Measurements from ENCODE around the gene ATP6V0E2.

The ATP6V0E2 gene

DNA sequence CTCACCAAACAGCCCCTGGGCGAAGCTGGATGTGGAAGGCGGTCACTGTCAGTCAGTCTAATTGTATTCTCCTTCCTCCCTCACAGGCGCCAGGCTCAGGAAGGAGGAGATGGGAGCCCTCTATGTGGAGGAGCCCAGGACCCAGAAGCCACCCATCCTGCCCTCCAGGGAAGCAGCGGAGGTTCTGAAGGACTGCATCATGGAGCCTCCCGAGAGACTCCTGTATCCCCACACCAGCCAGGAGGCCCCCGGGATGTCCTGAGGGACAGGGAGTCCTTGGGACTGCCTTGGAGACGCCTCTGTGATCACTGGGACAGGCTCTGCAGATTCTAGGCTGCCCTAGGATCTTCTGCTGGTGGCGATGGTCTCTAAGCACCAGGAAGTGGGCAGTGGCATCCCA, 9.7 kb upstream of the ATP6V0E2 start:
- no peak for DNase-seq

DNA sequence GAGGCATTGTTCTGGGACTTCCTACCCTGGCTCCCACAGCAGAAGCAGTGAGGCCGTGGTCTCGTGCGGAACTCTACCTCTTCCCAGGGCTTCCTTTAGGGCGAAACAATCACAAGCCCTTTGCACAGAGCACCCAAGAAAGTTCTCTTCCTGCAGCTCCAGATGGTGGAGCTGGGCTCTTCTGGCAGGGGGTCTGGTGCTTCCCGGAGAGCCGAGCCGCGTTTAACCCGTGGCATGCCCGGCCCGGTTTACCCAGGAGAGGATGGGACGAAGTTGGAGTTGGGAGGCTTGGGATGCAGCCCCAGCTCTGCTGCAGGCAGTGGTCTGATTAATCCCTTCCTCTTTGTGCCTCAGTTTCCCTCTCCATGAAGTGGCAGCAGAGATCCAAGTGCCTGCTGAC, 9.0 kb upstream of the ATP6V0E2 start:
- no peak for DNase-seq

DNA sequence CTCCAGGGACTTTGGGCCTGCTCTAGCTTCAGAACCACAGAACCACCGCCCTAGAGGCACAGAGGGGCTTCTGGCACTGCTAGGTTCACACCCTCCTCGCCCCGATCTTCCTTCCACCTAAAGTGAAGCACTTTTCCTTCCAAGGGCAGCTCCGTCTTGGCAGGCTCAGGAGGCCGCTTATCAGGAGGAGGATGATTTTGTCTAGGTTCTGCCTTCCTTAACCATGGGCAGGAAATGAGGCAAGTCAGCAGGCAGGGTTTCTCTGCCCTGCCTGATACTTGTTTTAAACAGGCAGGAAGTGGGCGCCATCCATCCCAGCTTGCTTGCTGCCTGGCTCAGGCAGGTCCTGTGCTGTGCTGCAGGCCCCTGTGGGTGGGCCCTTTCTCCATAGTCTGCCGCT, 8.3 kb upstream of the ATP6V0E2 start:
- DNase-seq, result peak; percentile 82

DNA sequence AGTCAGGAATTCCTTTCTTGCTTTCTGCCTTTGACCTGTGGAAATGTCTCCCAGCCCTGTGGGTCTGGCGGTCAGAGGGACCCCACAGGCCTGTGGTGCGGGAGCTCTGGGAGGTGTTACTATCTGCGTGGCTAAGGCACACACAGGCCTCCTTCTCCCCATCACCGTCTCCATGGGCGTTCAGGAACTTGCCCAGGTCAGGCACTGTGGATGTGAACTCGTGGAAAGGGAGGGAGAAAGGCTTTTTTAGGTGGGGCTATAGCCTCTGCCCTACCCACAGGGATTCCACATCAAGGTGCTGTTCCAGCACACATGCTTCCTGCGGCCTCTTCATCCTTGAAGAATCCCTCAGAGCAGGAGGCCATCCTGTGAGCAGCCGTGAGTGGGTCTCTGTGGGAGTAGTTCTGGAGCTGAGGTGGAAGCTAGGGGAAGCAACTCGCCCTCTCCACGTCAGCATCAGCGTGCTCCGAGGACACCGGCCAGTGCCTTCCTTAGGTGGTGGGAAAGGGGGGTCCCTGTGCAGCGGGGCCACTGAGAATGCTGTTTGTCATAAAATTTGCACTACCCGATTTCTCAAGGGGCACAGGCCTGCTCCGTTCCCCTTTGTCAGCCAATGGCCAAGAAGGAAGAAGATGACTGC, 7.5 kb upstream of the ATP6V0E2 start:
- DNase-seq, result no peak

DNA sequence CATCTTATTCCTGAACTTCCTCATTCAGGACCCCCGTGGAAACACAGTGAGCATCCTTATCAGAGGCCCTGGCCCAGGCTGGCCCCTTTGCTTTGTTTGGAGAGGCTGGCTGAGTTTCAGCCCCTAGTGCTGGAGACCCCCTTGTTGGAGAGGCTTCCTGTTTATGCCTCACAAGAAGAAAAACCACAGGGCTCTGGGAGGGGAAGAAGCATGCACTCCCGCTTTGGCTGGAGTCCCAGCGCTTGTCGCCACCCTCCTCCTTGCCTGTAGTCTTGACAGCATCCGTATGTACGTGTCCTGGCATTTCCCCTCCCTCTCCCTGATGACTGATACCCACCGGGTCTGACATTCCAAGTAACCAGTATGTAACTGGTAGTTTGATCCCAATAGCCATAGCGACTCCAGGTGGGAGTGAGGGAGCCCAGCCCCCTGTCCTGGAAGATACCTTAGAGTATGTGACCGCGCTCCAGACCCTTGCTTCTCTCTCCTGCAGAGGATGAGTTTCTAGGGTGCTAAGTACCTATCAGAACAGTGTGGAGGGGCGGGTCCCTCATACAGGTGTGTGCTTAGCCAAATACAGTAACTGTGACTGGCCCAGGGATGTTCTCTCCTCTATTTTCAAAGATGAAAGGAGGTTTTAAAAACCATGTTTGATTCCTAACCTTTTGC, 6.9 kb upstream of the ATP6V0E2 start:
- no peak for DNase-seq

DNA sequence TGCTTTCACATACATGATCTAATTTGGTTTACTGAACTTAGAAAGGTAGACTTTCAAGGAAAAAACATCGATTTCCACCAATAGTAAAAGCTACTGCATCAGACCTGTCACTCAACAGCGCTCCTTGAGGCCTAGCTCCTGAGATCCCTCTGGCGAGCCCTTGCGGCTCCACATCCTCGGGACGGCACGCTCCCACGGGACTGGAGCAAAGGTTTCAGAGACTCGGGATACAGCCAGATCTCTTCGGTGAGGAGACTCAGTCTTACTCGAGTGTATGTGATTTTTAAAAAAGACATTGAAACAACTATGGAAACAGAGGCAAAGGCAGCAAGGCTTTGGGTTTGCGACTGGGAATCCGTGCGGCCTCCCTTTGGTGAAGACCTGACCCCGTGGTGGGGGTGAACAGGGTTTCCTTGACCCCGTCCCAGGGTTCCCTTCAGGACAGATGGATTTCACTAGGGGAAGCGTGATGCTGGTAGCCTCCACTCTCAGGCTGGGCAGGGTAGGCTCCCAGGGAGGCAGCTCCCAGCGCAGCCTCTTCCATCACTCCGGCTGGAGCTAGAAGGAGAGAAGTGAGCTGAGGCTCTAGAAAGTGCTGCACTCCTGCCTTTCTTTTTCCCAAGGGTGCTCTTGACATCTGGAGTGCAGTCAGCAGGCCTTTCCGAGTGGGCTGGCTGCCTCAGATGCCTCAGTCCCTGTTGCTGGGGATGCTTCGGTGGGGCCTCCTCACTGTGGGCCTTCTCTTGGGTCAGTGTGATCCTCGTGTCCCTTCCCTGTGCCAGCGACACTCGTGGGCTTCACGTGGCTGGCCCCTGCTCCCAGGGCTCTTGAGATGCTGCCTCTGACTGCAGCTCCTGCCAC, 5.8 kb upstream of the ATP6V0E2 start:
- DNase-seq, result no peak

DNA sequence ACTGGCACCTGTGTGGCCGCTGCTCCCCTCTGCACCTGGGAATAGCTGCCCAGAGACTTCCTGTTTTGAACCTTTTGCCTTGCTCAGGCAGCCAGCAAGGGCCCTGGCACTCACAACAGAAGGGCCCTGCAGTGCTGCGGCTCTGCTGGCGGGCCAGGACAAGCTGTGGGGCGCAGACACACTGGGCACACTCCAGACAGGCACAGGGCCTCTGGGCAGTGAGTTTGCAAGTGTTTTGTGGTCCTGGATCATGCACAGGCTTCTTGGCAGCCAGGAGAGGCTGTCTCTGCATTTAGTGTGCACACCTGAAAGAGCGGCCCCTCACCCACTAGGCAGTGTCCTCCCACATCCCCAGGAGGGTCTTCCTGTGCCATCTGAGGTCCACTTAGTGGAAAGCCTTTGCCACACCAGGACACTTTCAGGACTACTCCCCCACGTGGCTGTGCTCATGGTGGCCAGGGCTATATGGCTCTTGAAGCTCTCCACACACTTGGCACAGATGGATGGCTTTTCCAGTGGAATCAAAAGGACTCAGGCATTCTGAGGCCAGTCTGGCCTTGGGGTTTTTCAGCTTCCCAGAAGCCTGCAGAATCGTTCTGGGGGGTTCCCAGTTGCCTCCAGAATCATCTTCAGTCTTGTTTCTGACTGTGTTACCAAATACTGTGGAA, 5.0 kb upstream of the ATP6V0E2 start:
- no peak for DNase-seq

DNA sequence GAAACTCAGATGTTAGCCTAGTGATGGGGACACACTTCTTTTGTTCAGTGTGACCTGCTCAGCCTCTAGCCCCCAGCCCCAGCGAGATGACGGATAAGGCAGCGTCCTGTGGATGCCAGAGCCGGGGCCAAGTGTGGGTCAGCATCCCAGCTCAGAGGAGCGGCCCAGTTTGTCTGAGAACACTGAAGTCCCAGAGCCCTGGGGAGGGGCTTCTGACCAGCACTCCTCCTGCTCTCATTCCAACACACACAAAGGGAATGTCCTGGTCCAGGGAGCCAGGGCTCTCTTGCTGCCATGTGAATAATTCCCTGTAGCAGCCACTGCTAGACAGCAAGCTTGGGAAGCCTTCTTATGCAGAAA, 4.5 kb upstream of the ATP6V0E2 start:
- DNase-seq, result no peak

DNA sequence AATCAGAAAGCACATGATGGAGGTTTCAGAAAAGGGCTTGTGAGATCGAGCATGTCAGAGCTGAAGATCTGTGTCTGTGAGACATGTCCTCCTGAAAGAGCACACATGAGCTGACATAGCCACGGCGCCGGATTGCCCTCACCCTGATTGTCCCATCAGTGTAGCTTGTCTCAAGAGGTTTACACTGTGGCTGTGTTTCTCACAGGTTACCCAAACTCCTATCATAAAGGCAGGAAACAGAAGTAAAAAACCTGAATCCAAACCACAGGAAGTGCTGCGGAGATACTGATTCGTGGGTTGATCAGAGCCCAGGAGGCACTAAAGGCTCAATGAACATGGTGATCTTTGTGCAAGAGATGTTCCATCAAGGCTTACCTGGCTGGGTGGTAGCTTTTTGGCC, 3.9 kb upstream of the ATP6V0E2 start:
- DNase-seq, result peak; percentile 73

DNA sequence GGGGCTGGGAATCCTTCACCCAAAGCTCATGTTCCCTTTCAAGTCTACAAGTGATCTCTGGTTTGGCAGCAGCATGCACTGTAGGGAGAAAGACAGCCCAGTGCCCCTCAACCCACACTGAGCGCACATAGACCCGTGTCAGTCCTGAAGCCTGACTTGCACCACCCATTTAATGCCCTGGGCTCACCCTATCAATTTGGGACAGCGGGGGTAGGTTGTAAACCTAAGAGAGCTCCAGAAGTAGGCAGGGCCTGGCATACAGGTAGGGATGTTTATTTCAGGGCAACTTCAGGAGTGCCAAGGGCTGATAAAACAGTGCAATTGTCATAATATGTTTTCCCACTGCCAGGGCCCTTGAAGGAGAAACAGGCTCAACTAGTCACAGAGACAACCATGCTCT, 3.5 kb upstream of the ATP6V0E2 start:
- DNase-seq, result no peak

DNA sequence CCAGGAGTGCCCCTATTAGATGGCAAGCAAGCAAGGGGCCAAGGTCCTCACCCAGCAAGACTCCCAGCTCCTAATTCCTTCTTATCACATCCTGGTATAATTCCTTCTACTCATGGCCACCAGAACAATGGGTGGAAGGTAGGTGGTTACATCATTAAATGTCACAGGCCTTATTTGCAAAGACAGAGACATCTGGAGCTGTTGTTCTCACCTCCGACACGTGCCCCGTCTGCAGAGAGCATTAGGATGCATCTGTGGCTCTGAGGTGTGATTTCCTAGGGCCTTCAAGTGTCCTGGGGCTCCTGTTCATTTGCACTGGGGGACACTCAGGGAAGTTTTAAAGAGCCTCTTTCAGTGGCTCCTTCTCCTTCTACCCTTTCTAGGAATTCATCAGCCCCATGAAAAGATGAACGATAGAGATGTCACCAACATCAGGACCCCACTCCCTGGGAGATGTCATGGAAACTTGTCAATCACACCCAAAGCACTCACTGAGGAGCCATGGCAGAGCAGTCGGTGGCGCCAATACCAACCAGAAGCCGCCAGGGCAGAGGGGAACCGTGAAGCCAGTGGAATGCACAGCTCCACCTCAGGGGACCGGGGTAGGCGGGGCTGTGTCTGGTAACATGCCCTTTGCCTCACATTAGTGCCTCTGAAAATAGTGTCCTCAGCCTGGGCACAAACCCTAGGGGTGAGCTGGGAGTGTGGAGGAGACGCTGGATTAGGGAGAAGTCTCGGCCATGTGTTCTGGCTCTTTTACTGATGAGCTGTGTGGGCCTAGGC, 2.9 kb upstream of the ATP6V0E2 start:
- DNase-seq, result peak; percentile 64

DNA sequence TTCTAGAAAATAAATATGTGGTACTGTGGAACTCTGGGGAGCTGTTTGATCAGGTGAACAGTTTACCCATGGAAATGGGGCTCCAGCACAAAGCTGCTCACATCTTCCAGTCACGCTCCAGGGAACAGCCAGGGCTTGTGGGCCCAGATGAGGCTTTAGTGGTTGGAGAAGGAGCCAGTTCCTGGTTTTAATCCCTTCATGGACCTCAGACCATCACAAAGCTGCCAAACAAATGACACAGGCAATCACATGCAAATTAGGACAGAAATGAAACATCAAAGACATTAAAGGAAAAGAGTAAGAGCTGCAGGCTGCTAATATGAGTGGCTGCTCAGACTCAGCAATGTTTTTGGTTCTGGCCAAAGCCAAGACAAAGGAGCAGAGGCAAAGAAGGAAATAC, 2.2 kb upstream of the ATP6V0E2 start:
- DNase-seq, result no peak

DNA sequence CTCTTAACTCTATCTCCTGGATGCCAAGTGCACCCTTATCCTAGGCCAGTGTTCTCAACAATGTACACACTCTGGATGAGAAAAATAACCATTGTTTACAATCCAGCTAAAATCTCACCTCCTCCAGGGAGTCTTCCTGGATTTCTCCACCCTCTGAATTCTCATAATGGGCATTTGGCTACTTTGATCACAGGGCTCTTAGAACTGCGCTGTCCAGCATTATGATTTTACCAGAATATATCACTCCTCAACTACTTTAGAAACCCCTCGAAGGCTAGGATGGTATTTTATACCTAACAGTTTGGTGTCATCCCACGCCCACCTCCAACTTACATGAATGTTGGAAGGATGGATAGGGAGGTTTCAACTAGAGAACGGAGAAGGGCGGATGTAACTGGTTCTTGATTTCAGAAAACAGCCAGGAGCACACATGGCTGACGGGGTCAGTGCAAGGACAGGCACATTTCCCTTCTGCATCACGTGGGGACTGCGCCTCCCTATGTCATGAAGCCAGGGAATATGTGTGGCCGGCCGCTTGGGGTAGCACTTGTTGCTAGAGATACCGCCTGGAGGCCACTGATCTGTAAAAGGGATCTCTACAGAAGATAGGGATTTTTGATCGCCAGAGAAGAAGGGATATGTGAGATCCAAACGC, 1.2 kb upstream of the ATP6V0E2 start:
- DNase-seq, result peak; percentile 71

DNA sequence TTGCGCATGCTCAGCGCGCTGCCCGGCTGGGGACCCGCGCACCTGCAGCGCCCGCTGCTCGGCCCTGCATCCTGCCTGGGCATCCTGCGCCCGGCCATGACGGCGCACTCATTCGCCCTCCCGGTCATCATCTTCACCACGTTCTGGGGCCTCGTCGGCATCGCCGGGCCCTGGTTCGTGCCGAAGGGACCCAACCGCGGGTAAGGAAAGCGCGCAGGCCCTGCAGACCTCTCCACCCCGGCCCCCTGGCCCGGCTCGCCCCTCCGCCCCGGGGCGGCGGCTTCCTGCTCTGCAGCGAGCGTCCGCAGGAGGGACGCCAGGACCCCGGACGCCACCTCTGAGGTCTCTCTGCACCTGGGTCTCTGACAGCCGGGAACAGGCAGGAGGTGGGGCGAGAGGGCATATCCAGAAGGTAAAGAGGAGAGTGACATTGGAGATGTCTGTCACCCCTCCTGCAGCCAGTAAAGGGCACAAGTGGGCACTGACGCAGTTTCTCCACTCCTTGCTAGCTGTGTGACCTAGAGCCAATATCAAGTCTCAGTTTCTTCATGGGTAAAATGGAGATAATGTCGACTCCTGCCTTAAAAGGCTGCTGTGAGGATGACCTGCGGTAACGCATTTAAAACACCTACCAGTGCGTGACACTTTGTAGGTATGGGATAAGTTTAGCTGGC, 338 bp downstream of the ATP6V0E2 start:
- DNase-seq, result no peak

DNA sequence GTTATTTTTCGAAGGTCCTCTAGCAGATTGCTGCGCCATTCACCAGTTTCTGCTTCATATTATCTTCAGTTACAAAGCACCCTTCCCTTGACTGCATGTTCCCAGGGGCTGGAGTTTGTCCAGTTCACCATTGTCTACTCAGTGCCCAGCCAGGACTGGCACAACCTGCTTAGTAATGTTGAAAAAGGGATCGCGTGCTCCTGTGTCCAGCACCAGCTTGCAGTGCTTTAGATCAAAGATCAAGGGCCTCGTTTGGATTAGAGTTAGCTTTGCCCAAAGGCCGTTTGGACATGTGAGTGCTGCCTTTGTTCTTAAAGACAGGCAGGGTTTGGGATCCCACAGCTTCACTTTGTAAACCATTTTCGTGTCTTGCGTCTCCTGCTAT, 867 bp downstream of the ATP6V0E2 start:
- DNase-seq, result no peak

DNA sequence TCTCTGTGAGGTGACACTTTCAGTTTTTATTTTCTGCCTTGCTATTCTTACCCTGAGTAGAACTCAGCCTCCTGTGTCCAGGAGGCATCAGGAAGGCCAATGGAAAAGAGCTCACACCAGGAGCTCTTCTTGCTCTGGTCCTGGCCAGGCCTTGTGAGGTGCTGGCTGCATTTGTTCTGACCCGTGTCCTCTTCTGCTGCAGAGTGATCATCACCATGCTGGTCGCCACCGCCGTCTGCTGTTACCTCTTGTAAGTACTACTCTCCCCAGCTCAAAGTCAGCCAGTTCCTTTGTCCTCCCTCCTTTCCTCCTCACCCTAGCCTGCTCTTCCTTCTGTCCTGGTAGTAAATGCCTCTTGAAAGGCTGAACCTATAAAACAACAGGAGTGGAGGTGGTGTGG, 1.6 kb downstream of the ATP6V0E2 start:
- no peak for DNase-seq

DNA sequence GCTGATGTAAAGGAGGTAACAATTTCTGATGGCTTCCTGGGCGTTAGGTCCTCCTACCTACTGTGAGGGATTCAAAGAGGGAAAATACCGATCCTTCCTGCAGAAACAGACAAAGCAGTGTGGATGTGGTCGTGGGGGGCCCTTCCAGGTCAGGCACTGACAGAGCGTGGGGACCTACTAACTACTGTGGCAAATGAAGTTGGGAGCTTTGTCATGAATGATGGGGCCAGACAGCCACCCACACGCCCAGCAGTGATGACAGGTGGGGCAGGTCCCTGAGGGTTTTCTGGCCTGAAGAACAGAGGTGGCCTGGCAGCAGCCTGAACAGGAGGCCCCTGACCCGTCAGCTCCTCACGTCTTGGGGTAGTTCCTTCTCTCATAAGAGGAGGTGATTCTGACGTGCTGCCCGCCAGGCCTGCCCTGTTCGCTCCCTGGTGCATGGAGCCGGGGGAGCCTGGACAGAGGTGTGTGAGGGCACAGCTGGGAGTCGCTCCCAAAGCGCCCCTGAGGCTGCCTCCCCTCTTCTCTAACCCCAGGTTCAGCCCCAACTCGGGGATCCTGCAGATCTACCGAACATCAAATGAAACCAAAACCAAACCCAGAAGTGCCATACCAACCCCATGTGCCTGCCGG, 4.2 kb downstream of the ATP6V0E2 start:
- no peak for DNase-seq

DNA sequence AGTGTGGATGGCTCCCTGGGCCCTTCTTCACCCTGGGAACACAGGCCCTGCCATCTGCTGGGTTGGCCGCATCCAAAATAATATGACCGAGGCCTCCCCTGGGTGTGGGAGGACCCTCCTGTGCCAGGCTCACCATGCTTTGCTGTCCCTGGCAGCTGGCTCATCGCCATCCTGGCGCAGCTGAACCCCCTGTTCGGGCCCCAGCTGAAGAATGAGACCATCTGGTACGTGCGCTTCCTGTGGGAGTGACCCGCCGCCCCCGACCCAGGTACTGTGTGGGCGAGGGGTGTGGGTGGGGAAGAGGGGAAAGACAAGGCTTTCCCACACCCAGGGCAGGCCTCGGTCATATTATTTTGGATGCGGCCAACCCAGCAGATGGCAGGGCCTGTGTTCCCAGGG, 4.8 kb downstream of the ATP6V0E2 start:
- DNase-seq, result no peak

DNA sequence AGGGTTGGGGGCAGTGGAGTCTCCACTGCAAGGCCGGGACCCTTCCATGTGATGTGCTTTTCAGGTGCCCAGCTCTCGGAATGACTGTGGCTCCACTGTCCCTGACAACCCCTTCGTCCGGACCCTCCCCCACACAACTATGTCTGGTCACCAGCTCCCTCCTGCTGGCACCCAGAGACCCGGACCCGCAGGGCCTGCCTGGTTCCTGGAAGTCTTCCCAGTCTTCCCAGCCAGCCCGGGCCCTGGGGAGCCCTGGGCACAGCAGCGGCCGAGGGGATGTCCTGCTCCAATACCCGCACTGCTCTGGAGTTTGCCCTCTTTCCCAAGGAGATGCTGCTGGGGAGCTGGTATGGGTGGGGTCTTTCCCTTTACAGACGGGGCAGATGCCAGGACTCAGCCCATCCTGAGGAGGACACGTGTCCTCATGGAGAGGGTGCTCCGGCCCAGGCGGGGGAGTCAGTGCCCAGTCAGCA, 5.5 kb downstream of the ATP6V0E2 start:
- DNase-seq, result no peak

DNA sequence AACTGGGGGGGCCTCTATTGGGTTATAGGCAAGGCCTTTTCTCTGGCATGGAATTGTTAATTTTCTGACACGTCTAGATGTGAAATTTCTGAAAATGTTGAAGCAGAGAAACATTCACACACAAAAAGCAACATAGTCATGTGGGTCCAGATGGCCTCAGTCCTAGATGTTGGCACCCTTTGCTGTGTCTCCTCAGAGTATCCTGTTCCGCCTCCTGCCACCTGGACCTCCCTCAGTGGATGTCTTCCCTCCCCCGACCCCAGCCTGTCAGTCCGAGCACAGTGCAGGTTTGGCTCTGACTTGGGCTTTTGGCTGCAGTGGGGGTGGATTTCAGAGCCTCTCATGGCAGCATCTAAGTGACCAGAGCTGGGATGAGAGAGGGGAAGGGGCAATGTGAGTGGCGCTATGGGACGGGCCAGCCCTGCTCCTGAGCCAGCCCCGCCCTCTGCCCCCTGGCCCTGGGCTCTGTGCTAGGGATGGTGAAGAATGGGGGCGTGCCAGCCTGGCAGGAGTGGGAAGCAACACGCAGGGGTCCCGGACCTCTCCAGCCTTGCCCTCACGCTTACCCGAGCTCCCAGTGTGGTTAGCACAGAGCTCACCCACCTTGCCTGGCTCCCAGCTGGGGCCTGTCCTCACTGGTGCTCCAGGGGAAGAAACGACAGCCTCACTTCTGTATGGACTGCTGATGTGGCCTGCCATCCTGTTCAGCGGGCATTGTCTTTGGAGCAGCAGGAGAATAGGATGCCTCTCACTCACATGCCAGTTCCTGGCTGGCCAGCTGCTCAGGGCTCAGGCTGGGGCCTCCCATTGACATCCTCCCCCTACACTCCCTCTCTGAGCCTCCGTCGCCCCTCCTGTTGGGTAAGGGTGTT, 6.2 kb downstream of the ATP6V0E2 start:
- DNase-seq, result no peak

All from activated effector memory CD4-positive, alpha-beta T cell treated with anti-CD3 and anti-CD28 coated beads, Interleukin-2, amount 50 U/mL, for 16 hours (primary cell).